IPS-18c (cell line): ENCODE data around the gene PKMYT1.
"Not testable (repeated sequence)": the region's sequence is repeated elsewhere in the genome, so short reads cannot be mapped to it uniquely, and the experiment has no call there.

Experiments used
- H3K4me3 ChIP-seq: 2 replicates; pipeline ENCODE4 v1.7.0; 2013; ENCODE audit warnings: low read depth, mild to moderate bottlenecking, low read length, moderate library complexity; ENCODE audit not compliant: insufficient read depth
- H3K9me3 ChIP-seq: one replicate; pipeline ENCODE4 v1.6.1; 2013; ENCODE audit warnings: mild to moderate bottlenecking, low read length, moderate library complexity; ENCODE audit not compliant: control insufficient read depth, insufficient read depth

PKMYT1 gene

GRCh38 chr16:2934450-2934849, 45.8 kb downstream of the PKMYT1 start:
- H3K9me3 ChIP-seq = peaks cover 3% of the 10 kb centered on the region
- H3K4me3 ChIP-seq = no peak overlapping the region

GRCh38 chr16:2933701-2934100, 46.5 kb downstream of the PKMYT1 start:
- Histone ChIP-seq H3K4me3 (no peak overlapping the region), H3K9me3 (peaks cover 3% of the 10 kb centered on the region)

- H3K4me3 ChIP-seq = no peak overlapping the region
- peaks cover 3% of the 10 kb centered on the region for H3K9me3 ChIP-seq
Observed at GRCh38 chr16:2933136-2933535, 47.1 kb downstream of the PKMYT1 start.

- H3K9me3 ChIP-seq, H3K4me3 ChIP-seq: not testable (repeated sequence)
Observed at GRCh38 chr16:2931231-2931914, 48.9 kb downstream of the PKMYT1 start.

GRCh38 chr16:2930236-2930635, 50.0 kb downstream of the PKMYT1 start:
- H3K9me3 ChIP-seq = peaks cover 3% of the 10 kb centered on the region

GRCh38 chr16:2929693-2930092, 50.6 kb downstream of the PKMYT1 start:
- Histone ChIP-seq H3K4me3 (no peak overlapping the region), H3K9me3 (peaks cover 3% of the 10 kb centered on the region)

More at GRCh38 chr16:2930236-2930635, 50.0 kb downstream of the PKMYT1 start:
- H3K4me3 ChIP-seq = no peak overlapping the region

GRCh38 chr16:2928796-2929195, 51.5 kb downstream of the PKMYT1 start:
- H3K9me3 ChIP-seq = no peaks in the 10 kb centered on the region
- H3K4me3 ChIP-seq = no peak overlapping the region

GRCh38 chr16:2928151-2928550, 52.1 kb downstream of the PKMYT1 start:
- H3K9me3 ChIP-seq, H3K4me3 ChIP-seq: not testable (repeated sequence)

- Histone ChIP-seq H3K9me3 (no peaks in the 10 kb centered on the region), H3K4me3 (no peak overlapping the region)
Observed at GRCh38 chr16:2927010-2927646, 53.1 kb downstream of the PKMYT1 start.

GRCh38 chr16:2926650-2926999, 53.6 kb downstream of the PKMYT1 start:
- Histone ChIP-seq H3K4me3 (no peak overlapping the region), H3K9me3 (no peaks in the 10 kb centered on the region)

GRCh38 chr16:2925951-2926649, 54.1 kb downstream of the PKMYT1 start:
- Histone ChIP-seq H3K4me3 (peak overlapping the region; percentile 20; the same call in 1 of the 2 replicates), H3K9me3 (no peaks in the 10 kb centered on the region)

- no peaks in the 10 kb centered on the region for H3K9me3 ChIP-seq
- H3K4me3 ChIP-seq = peak overlapping the region; percentile 20; the same call in 1 of the 2 replicates
Observed at GRCh38 chr16:2924901-2925755, 55.1 kb downstream of the PKMYT1 start.

GRCh38 chr16:2923481-2923880, 56.8 kb downstream of the PKMYT1 start:
- Histone ChIP-seq H3K4me3 (no peak overlapping the region), H3K9me3 (no peaks in the 10 kb centered on the region)
